Measurements from ENCODE around the gene PKN2.

- TF ChIP-seq CTCF (IDR thresholded peaks at IDR 0.05), result no peak
- no peak for TF ChIP-seq EZH2 (IDR thresholded peaks at IDR 0.05; ENCODE audit: borderline replicate concordance, insufficient read depth, low read depth, low read length, poor library complexity, severe bottlenecking)
Measured at GRCh38 chr1:88812366-88812765, 128.3 kb downstream of the PKN2 start.
